ENCODE measurements around the gene NOL11. TPM values are rescaled to one million over a fixed set of nuclear protein-coding genes. Genes with fewer than 3 reads are reported as not detected.

The NOL11 gene
- total and polyA plus RNA-seq, 2 donors (not counting 3 experiments of a cell fraction or from before 2014, with no cell fraction given): 17.7 to 52.6 TPM

DNA sequence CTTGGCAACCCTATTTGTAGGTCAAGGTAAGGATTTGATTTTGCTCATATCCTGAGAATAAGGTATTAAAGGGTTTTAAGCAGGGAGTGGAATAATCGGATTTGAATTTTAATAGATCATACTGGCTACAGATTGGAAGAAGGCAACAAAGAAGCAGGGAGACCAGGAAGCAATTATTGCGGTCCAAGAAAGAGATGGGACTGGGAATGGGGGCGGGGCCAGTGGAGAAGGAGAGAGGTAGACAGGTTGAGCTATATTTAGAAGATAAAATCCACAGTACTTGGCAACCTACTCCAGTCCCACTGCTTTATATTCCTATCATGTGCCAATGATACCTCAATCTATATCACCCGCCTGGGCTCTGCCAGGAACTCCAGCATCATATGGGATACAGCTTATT lies 5.8 kb upstream of the NOL11 start:
- intact Hi-C loops (cut with micrococcal nuclease) (no loop called here), dilution Hi-C loops (cut with MboI; ENCODE audit: extremely low pct_ligation_motif_present, low sequenced_read_pairs) (no loop called here)
- ChIA-PET POLR2A (no interaction called here), CTCF (interaction anchor here (0.6 kb wide), 1 partner anchor 41 kb away, joined by 3 read pairs; no protein-coding TSS in a partner anchor)
- Histone ChIP-seq H3K79me2 (ENCODE audit: control insufficient read depth, insufficient read depth, low read length) (no peaks in the 10 kb centered on the region), H3K36me3 (ENCODE audit: control insufficient read depth in 2 of 2, extremely low read depth in 1 of 2, insufficient read depth in 2 of 2, low read length in 2 of 2) (no peaks in the 10 kb centered on the region), H3K27ac (ENCODE audit: insufficient read depth, low read depth, low read length) (no peak overlapping the region), H2AFZ (ENCODE audit: low read depth, low read length) (no peak overlapping the region), H3K9me1 (replicated peaks; ENCODE audit: control insufficient read depth, extremely low read depth, insufficient read depth, low read length) (no peaks in the 10 kb centered on the region), H3K9me3 (replicated peaks; ENCODE audit: control insufficient read depth, insufficient read depth, low read length) (no peaks in the 10 kb centered on the region), H3K4me3 (replicated peaks in 1 of 3; ENCODE audit: insufficient read depth in 1 of 3, low read depth in 1 of 3, low read length in 3 of 3) (no peak overlapping the region), H3K4me2 (ENCODE audit: insufficient read depth, low read length) (no peak overlapping the region), H4K20me1 (replicated peaks; ENCODE audit: control insufficient read depth, extremely low read depth, insufficient read depth, low read length) (no peaks in the 10 kb centered on the region), H3K27me3 (ENCODE audit: control insufficient read depth in 2 of 2, insufficient read depth in 2 of 2, low read length in 2 of 2) (peaks cover 0 to 2% of the 10 kb centered on the region in 2 experiments), H3K4me1 (ENCODE audit: control insufficient read depth, extremely low read depth, insufficient read depth, low read length) (peaks cover 2% of the 10 kb centered on the region), H3K9ac (replicated peaks; ENCODE audit: extremely low read depth, insufficient read depth, low read length) (no peak overlapping the region)
- no peak for FAIRE-seq
- TF ChIP-seq GATA2 (IDR thresholded peaks at IDR 0.05; ENCODE audit: insufficient read depth, insufficient read length, low read depth, low read length) (no peak), POLR2AphosphoS5 (IDR thresholded peaks at IDR 0.05; ENCODE audit: insufficient read depth, low read depth, low read length) (no peak)
- BruUV-seq (replicated peaks): no TSS peak
- DNase-seq (ENCODE audit: low read depth, low spot score): no peak

DNA sequence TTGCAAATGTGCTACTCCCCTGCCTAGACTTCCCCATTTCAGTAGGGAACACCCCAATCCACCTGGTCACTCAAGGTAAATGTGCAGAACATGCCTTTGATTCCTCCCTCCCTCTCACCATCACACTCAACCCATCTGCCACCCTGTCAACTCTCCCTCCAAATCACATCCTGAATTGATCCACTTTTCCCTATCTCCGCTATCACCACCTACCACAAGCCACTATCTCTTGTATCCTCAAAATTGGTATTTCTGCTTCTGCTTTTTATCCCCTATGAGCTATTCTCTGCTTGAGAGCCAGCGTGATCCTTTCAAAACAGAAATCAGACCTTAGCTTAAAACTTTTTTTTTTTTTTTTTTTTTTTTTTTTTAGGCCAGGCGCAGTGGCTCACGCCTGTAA lies 5.4 kb upstream of the NOL11 start:
- Histone ChIP-seq H3K4me2 (ENCODE audit: insufficient read depth, low read length) (no peak overlapping the region), H2AFZ (ENCODE audit: low read depth, low read length) (no peak overlapping the region), H3K9ac (replicated peaks; ENCODE audit: extremely low read depth, insufficient read depth, low read length) (no peak overlapping the region), H3K4me1 (ENCODE audit: control insufficient read depth, extremely low read depth, insufficient read depth, low read length) (peaks cover 5% of the 10 kb centered on the region), H3K4me3 (replicated peaks in 1 of 3; ENCODE audit: insufficient read depth in 1 of 3, low read depth in 1 of 3, low read length in 3 of 3) (no peak overlapping the region), H4K20me1 (replicated peaks; ENCODE audit: control insufficient read depth, extremely low read depth, insufficient read depth, low read length) (no peaks in the 10 kb centered on the region), H3K36me3 (ENCODE audit: control insufficient read depth in 2 of 2, extremely low read depth in 1 of 2, insufficient read depth in 2 of 2, low read length in 2 of 2) (no peaks in the 10 kb centered on the region), H3K27me3 (ENCODE audit: control insufficient read depth in 2 of 2, insufficient read depth in 2 of 2, low read length in 2 of 2) (peaks cover 0 to 2% of the 10 kb centered on the region in 2 experiments), H3K9me1 (replicated peaks; ENCODE audit: control insufficient read depth, extremely low read depth, insufficient read depth, low read length) (no peaks in the 10 kb centered on the region), H3K27ac (ENCODE audit: insufficient read depth, low read depth, low read length) (no peak overlapping the region), H3K9me3 (replicated peaks; ENCODE audit: control insufficient read depth, insufficient read depth, low read length) (no peaks in the 10 kb centered on the region), H3K79me2 (ENCODE audit: control insufficient read depth, insufficient read depth, low read length) (no peaks in the 10 kb centered on the region)
- CTCF ChIA-PET: interaction anchor here (0.6 kb wide), 1 partner anchor 41 kb away, joined by 3 read pairs; no protein-coding TSS in a partner anchor
- no peak for DNase-seq (ENCODE audit: low read depth, low spot score)
- dilution Hi-C loops (cut with MboI; ENCODE audit: extremely low pct_ligation_motif_present, low sequenced_read_pairs) (no loop called here), intact Hi-C loops (cut with micrococcal nuclease) (no loop called here)
- FAIRE-seq: no peak
- POLR2A ChIA-PET: no interaction called here
- no TSS peak for BruUV-seq (replicated peaks)
- TF ChIP-seq POLR2AphosphoS5 (IDR thresholded peaks at IDR 0.05; ENCODE audit: insufficient read depth, low read depth, low read length) (no peak), MAX (IDR thresholded peaks at IDR 0.05; ENCODE audit: insufficient read depth, insufficient read length) (no peak), MYC (IDR thresholded peaks at IDR 0.05; ENCODE audit: low read depth, low read length) (no peak), GATA2 (IDR thresholded peaks at IDR 0.05; ENCODE audit: insufficient read depth, insufficient read length, low read depth, low read length) (no peak), EZH2 (IDR thresholded peaks at IDR 0.05; ENCODE audit: borderline replicate concordance, low read depth, low read length, severe bottlenecking) (no peak), FOS (IDR thresholded peaks at IDR 0.05; ENCODE audit: borderline replicate concordance, insufficient read depth, low read length) (no peak), POLR2A (IDR thresholded peaks at IDR 0.05; ENCODE audit: low read depth, low read length) (no peak), CTCF (IDR thresholded peaks at IDR 0.05; ENCODE audit: extremely low read depth in 1 of 2, insufficient read depth in 1 of 2, low read depth in 1 of 2, low read length in 2 of 2) (no peak), JUN (IDR thresholded peaks at IDR 0.05; ENCODE audit: borderline replicate concordance, insufficient read depth, insufficient read length, low read depth) (no peak)
